Right atrium auricular region (tissue), 2 donors: ENCODE data around the gene MEGF6. TPM values are rescaled to one million over a fixed set of nuclear protein-coding genes. Genes with fewer than 3 reads are reported as not detected.

Source experiments
- DNase-seq: peaks from one replicate; pipeline ENCODE4 v3.0.0-alpha.2; 2019; ENCODE audit warnings: low spot score
- H3K27ac ChIP-seq, 2 donors: fragments of 200-600 bp; sonication (generic); 1 replicate in 1 of 2; 2 replicates in 1 of 2; pipeline ENCODE4 v1.5.1; 2016 to 2019
- H3K27me3 ChIP-seq, 2 donors: fragments of 200-600 bp; sonication (generic); one replicate each; pipeline versions ENCODE4 v1.5.1 to v1.6.0; 2017 to 2019
- H3K36me3 ChIP-seq: fragments of 200-600 bp; sonication (generic); one replicate; pipeline ENCODE4 v1.5.1; 2016
- H3K4me1 ChIP-seq, 2 donors: fragments of 200-600 bp; sonication (generic); one replicate each; pipeline versions ENCODE4 v1.5.1 to v1.6.0; 2017 to 2019
- H3K4me3 ChIP-seq, 2 donors: fragments of 200-600 bp; sonication (generic); 1 replicate in 1 of 2; 2 replicates in 1 of 2; pipeline ENCODE4 v1.5.1; 2017 to 2019; ENCODE audit warnings: mild to moderate bottlenecking in 1 of 2, moderate library complexity in 1 of 2
- H3K9me3 ChIP-seq, 2 donors: fragments of 200-600 bp; sonication (generic); one replicate each; pipeline ENCODE4 v1.5.1; 2019
- CTCF ChIP-seq, 2 donors: fragments of 200-600 bp; sonication (generic); IDR thresholded peaks; one replicate each; pipeline ENCODE4 v1.5.1; 2019; ENCODE audit warnings: antibody characterized with exemption in 2 of 2
- total RNA-seq, 2 donors: library from RNA; depleted of rRNA; stranded (reverse); fragments of >200 nt; gene quantifications; one replicate each; pipeline ENCODE4 v1.1.0, GENCODE V29; 2016

MEGF6 gene
- total RNA-seq, 2 donors from 2014 or later, result 14.9 to 32.6 TPM

- no peak for DNase-seq
- Histone ChIP-seq H3K4me3 (no peak overlapping the region), H3K36me3 (peaks cover 49% of the 10 kb centered on the region)
Observed at GRCh38 chr1:3638676-3639075, 27.4 kb upstream of the MEGF6 start.

GRCh38 chr1:3638027-3638426 is 26.7 kb upstream of the MEGF6 start:
- H3K27me3 ChIP-seq, result no peaks in the 10 kb centered on the region
- no peaks in the 10 kb centered on the region for H3K4me1 ChIP-seq
- TF ChIP-seq CTCF (IDR thresholded peaks at IDR 0.05), result no peak
- DNase-seq, result no peak
- no peak overlapping the region for H3K4me3 ChIP-seq
- H3K27ac ChIP-seq, result no peak overlapping the region
- peaks cover 51% of the 10 kb centered on the region for H3K36me3 ChIP-seq
- H3K9me3 ChIP-seq, result no peaks in the 10 kb centered on the region

More at GRCh38 chr1:3638676-3639075, 27.4 kb upstream of the MEGF6 start:
- Histone ChIP-seq H3K4me1 (no peaks in the 10 kb centered on the region), H3K27me3 (no peaks in the 10 kb centered on the region), H3K9me3 (no peaks in the 10 kb centered on the region), H3K27ac (no peak overlapping the region)
- no peak for TF ChIP-seq CTCF (IDR thresholded peaks at IDR 0.05)

- Histone ChIP-seq H3K4me3 (no peak overlapping the region), H3K27ac (no peak overlapping the region), H3K9me3 (no peaks in the 10 kb centered on the region), H3K27me3 (no peaks in the 10 kb centered on the region), H3K4me1 (no peaks in the 10 kb centered on the region), H3K36me3 (peaks cover 64% of the 10 kb centered on the region)
- no peak for DNase-seq
- no peak for TF ChIP-seq CTCF (IDR thresholded peaks at IDR 0.05)
Observed at GRCh38 chr1:3636531-3636930, 25.2 kb upstream of the MEGF6 start.

GRCh38 chr1:3636080-3636479 is 24.8 kb upstream of the MEGF6 start:
- no peak for DNase-seq
- TF ChIP-seq CTCF (IDR thresholded peaks at IDR 0.05), result no peak
- Histone ChIP-seq H3K36me3 (peaks cover 64% of the 10 kb centered on the region), H3K4me3 (no peak overlapping the region), H3K4me1 (no peaks in the 10 kb centered on the region), H3K27me3 (no peaks in the 10 kb centered on the region), H3K27ac (no peak overlapping the region), H3K9me3 (no peaks in the 10 kb centered on the region)

GRCh38 chr1:3634059-3634800 is 22.9 kb upstream of the MEGF6 start:
- DNase-seq, result no peak
- no peak for TF ChIP-seq CTCF (IDR thresholded peaks at IDR 0.05)
- no peak overlapping the region for H3K27ac ChIP-seq
- peaks cover 72% of the 10 kb centered on the region for H3K36me3 ChIP-seq
- no peaks in the 10 kb centered on the region for H3K9me3 ChIP-seq
- H3K4me3 ChIP-seq, result no peak overlapping the region
- no peaks in the 10 kb centered on the region for H3K27me3 ChIP-seq
- H3K4me1 ChIP-seq, result no peaks in the 10 kb centered on the region
